Hepatocyte (in vitro differentiated cells): Measurements from ENCODE around the gene TCF4. TPM values are rescaled to one million over a fixed set of nuclear protein-coding genes. Genes with fewer than 3 reads are reported as not detected.

ENCODE experiments used
- DNase-seq: peaks from one replicate; pipeline ENCODE4 v3.0.0-alpha.2; 2016; ENCODE audit warnings: low spot score
- H2AFZ ChIP-seq: fragments of 200-600 bp; sonication (generic); 2 replicates; pipeline ENCODE4 v1.6.0; 2016; ENCODE audit warnings: antibody characterized with exemption, mild to moderate bottlenecking
- H3K27ac ChIP-seq: fragments of 200-600 bp; sonication (generic); 2 replicates; pipeline ENCODE4 v1.5.1; 2016; ENCODE audit warnings: mild to moderate bottlenecking
- H3K27me3 ChIP-seq: fragments of 200-600 bp; sonication (generic); 2 replicates; pipeline ENCODE4 v1.6.1; 2016
- H3K36me3 ChIP-seq: fragments of 200-600 bp; sonication (generic); replicated peaks from 2 replicates; pipeline ENCODE4 v1.5.1; 2016; ENCODE audit warnings: low read depth; ENCODE audit not compliant: insufficient read depth
- H3K4me1 ChIP-seq: fragments of 200-600 bp; sonication (generic); 2 replicates; pipeline ENCODE4 v1.5.1; 2016; ENCODE audit warnings: mild to moderate bottlenecking, moderate library complexity; ENCODE audit not compliant: insufficient read depth
- H3K4me2 ChIP-seq: fragments of 200-600 bp; sonication (generic); 2 replicates; pipeline ENCODE4 v1.6.0; 2016
- H3K4me3 ChIP-seq: fragments of 200-600 bp; sonication (generic); 2 replicates; pipeline ENCODE4 v1.5.1; 2016; ENCODE audit warnings: mild to moderate bottlenecking
- H3K79me2 ChIP-seq: fragments of 200-600 bp; sonication (generic); 2 replicates; pipeline ENCODE4 v1.6.0; 2017; ENCODE audit warnings: mild to moderate bottlenecking
- H3K9me2 ChIP-seq: fragments of 200-600 bp; sonication (generic); replicated peaks from 2 replicates; pipeline ENCODE4 v1.6.0; 2017; ENCODE audit warnings: mild to moderate bottlenecking; ENCODE audit not compliant: insufficient read depth
- H3K9me3 ChIP-seq: fragments of 200-600 bp; sonication (generic); 2 replicates; pipeline ENCODE4 v1.5.1; 2016; ENCODE audit warnings: low read depth, mild to moderate bottlenecking
- H4K20me1 ChIP-seq: fragments of 200-600 bp; sonication (generic); 2 replicates; pipeline ENCODE4 v1.6.0; 2016; ENCODE audit warnings: mild to moderate bottlenecking; ENCODE audit not compliant: insufficient read depth, poor library complexity, severe bottlenecking
- EZH2 ChIP-seq: fragments of 200-600 bp; sonication (generic); IDR thresholded peaks from 2 replicates; pipeline ENCODE4 v1.6.1; 2016; ENCODE audit warnings: antibody characterized with exemption, mild to moderate bottlenecking, borderline replicate concordance
- EZH2phosphoT487 ChIP-seq: fragments of 200-600 bp; sonication (generic); IDR thresholded peaks from one replicate; pipeline ENCODE4 v1.6.1; 2018; ENCODE audit warnings: antibody characterized with exemption, mild to moderate bottlenecking, low read depth, moderate library complexity; ENCODE audit not compliant: unreplicated experiment, severe bottlenecking
- WGBS: methylation state at CpG from one replicate; pipeline ENCODE4 v1.1.6; 2016; ENCODE audit warnings: low lambda C conversion rate; ENCODE audit errors: missing lambda C conversion rate; 5-methylcytosine and 5-hydroxymethylcytosine counted together
- polyA plus RNA-seq: library from polyadenylated mRNA; unstranded; fragments of >200 nt; fragmentation: Nextera tagmentation; extraction: Ambion mirVana; gene quantifications from 2 replicates; pipeline ENCODE4 v1.2.1, GENCODE V29; 2016
- total RNA-seq: library from RNA; depleted of rRNA; stranded (reverse); fragments of >200 nt; gene quantifications from 2 replicates; pipeline ENCODE4 v1.2.3, GENCODE V29; 2014
- TF ChIP-seq, protein P1 (sequence below): fragments of 200-600 bp; sonication (generic); IDR thresholded peaks from 2 replicates; pipeline ENCODE4 v1.5.1; 2016; ENCODE audit warnings: antibody characterized with exemption, mild to moderate bottlenecking; ENCODE audit not compliant: poor library complexity

TCF4 gene
- total and polyA plus RNA-seq, 2 experiments from 2014 or later = 40.5 to 65.2 TPM

DNA sequence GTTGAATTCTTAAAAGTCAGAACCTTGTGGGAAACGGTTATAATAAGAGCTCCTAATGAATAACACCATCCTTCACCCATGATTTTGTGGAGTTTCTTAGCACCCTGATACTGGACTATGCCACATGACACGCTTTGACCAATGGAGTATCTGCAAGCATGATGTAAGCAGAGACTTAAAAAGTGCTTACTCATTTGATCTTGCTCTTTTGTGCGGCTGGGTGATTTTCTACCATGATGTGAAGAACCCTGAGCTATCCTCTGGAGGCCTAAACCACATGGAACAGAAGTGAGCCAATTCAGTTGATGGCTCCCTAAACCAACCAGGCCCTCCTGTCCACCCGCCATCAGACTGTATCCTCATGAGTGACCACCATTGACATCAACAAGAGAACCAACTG, 70.9 kb downstream of the TCF4 start:
- Histone ChIP-seq H3K4me2 (no peak overlapping the region), H3K27me3 (no peaks in the 10 kb centered on the region), H3K9me3 (no peaks in the 10 kb centered on the region), H3K36me3 (no peaks in the 10 kb centered on the region), H3K79me2 (peaks cover 9% of the 10 kb centered on the region), H2AFZ (no peak overlapping the region), H3K27ac (no peak overlapping the region), H3K9me2 (no peaks in the 10 kb centered on the region), H3K4me1 (no peaks in the 10 kb centered on the region), H3K4me3 (no peak overlapping the region), H4K20me1 (no peaks in the 10 kb centered on the region)
- TF ChIP-seq, protein P1, sequence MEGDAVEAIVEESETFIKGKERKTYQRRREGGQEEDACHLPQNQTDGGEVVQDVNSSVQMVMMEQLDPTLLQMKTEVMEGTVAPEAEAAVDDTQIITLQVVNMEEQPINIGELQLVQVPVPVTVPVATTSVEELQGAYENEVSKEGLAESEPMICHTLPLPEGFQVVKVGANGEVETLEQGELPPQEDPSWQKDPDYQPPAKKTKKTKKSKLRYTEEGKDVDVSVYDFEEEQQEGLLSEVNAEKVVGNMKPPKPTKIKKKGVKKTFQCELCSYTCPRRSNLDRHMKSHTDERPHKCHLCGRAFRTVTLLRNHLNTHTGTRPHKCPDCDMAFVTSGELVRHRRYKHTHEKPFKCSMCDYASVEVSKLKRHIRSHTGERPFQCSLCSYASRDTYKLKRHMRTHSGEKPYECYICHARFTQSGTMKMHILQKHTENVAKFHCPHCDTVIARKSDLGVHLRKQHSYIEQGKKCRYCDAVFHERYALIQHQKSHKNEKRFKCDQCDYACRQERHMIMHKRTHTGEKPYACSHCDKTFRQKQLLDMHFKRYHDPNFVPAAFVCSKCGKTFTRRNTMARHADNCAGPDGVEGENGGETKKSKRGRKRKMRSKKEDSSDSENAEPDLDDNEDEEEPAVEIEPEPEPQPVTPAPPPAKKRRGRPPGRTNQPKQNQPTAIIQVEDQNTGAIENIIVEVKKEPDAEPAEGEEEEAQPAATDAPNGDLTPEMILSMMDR = no peak
- no peak for TF ChIP-seq EZH2
- TF ChIP-seq EZH2phosphoT487 = no peak
- DNase-seq = no peak
- 97% methylated on average over 4 of the region's 4 CpGs for WGBS

DNA sequence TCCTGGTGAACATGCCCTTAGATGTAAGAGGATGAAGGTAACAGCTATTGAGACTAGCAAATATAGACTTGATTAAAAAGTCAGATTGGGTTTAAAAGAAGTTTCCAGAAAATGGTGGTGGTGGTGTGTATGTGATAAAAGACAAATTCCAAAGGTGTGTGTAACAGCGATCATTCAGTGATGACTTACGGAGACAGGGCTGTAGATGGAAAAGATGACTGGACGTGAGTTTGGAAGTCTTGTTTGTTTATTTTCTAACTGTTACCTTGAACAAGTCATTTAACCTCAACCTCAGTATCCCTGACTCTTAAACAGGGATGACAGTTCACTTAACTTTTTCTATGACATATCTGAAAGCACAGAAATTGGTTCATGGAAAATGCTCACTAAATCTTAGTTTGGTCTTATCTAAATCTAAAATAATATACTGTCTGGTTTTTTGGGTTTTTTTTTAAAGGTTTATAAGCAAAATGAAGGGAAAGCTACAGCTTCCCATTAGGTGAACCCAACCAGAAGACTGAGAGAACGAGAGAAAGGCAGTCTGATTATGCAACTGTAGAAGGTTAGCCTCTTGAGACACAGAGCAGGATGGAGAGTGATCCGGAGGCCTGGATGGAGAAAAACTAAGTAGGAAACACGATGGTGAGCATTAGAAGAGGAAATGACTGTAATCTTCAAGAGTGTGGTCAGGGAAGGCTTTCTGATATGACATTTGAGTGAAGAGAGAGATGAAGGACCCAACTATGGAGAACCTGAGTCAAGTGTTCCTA, 71.9 kb downstream of the TCF4 start:
- Histone ChIP-seq H3K4me3 (no peak overlapping the region), H3K36me3 (no peaks in the 10 kb centered on the region), H4K20me1 (no peaks in the 10 kb centered on the region), H2AFZ (no peak overlapping the region), H3K4me1 (no peaks in the 10 kb centered on the region), H3K27ac (no peak overlapping the region), H3K79me2 (peaks cover 12% of the 10 kb centered on the region), H3K4me2 (no peak overlapping the region), H3K9me2 (no peaks in the 10 kb centered on the region), H3K27me3 (no peaks in the 10 kb centered on the region), H3K9me3 (no peaks in the 10 kb centered on the region)
- WGBS = 85% methylated on average over 6 of the region's 6 CpGs
- no peak for DNase-seq
- TF ChIP-seq, protein P1 = no peak
- TF ChIP-seq EZH2 = no peak
- no peak for TF ChIP-seq EZH2phosphoT487

DNA sequence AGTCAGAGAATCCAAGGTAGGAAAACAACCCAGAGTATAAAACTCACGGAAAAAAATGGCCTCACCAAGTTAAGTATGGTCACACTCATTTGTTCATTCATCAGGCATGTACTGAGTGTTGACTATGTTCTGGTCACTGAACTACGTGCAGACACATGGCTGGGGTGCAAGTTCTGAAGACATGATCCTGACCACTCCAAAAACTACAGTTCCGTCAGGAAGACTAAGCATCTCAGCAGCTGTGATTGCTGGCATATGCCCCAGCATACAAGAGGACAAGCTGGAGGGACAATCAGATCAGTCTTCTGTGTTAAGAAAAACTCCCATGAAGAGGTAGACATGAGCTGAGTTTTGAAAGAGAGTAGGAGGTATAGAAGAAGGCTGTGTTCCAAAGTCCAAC, 72.8 kb downstream of the TCF4 start:
- H3K27ac ChIP-seq = no peak overlapping the region
- no peak overlapping the region for H3K4me3 ChIP-seq
- peaks cover 7% of the 10 kb centered on the region for H3K79me2 ChIP-seq
- no peaks in the 10 kb centered on the region for H3K9me3 ChIP-seq
- DNase-seq = no peak
- no peaks in the 10 kb centered on the region for H4K20me1 ChIP-seq
- H3K4me1 ChIP-seq = no peaks in the 10 kb centered on the region
- H3K36me3 ChIP-seq = no peaks in the 10 kb centered on the region
- no peaks in the 10 kb centered on the region for H3K27me3 ChIP-seq
- TF ChIP-seq, protein P1 = no peak
- no peak for TF ChIP-seq EZH2
- 86% methylated on average over 3 of the region's 3 CpGs for WGBS
- no peak overlapping the region for H3K4me2 ChIP-seq
- H2AFZ ChIP-seq = no peak overlapping the region
- H3K9me2 ChIP-seq = no peaks in the 10 kb centered on the region
